Karpas-422 (cell line): ENCODE measurements around the gene FBLN5. TPM values are rescaled to one million over a fixed set of nuclear protein-coding genes. Genes with fewer than 3 reads are reported as not detected.
A peak's percentile ranks its signal among the peaks of the same experiment; 100 is the strongest.

ENCODE experiments used
- DNase-seq: peaks from one replicate; pipeline ENCODE4 v3.0.0-alpha.2; 2015
- H2AFZ ChIP-seq: fragments of 200-600 bp; sonication (generic); 2 replicates; pipeline ENCODE4 v1.6.1; 2014; ENCODE audit warnings: antibody characterized with exemption, low read length, mixed read lengths
- H3K27ac ChIP-seq: fragments of 200-600 bp; sonication (generic); 2 replicates; pipeline ENCODE4 v1.5.1; 2014; ENCODE audit warnings: mild to moderate bottlenecking, low read length, moderate library complexity
- H3K27me3 ChIP-seq: fragments of 200-600 bp; sonication (generic); 2 replicates; pipeline ENCODE4 v1.6.1; 2014; ENCODE audit warnings: low read length, mixed read lengths
- H3K36me3 ChIP-seq: fragments of 200-600 bp; sonication (generic); 2 replicates; pipeline ENCODE4 v1.6.1; 2014; ENCODE audit warnings: low read length, mixed read lengths; ENCODE audit not compliant: insufficient read depth
- H3K4me1 ChIP-seq: fragments of 200-600 bp; sonication (generic); 2 replicates; pipeline ENCODE4 v1.6.1; 2014; ENCODE audit warnings: mild to moderate bottlenecking, low read length, mixed read lengths
- H3K4me2 ChIP-seq: fragments of 200-600 bp; sonication (generic); 2 replicates; pipeline ENCODE4 v1.6.1; 2014; ENCODE audit warnings: low read length, low read depth, mild to moderate bottlenecking; ENCODE audit not compliant: poor library complexity, severe bottlenecking
- H3K4me3 ChIP-seq: fragments of 200-600 bp; sonication (generic); 2 replicates; pipeline ENCODE4 v1.5.1; 2014; ENCODE audit warnings: mild to moderate bottlenecking, antibody characterized with exemption, low read length, mixed read lengths
- H3K79me2 ChIP-seq: fragments of 200-600 bp; sonication (generic); 2 replicates; pipeline ENCODE4 v1.6.1; 2014; ENCODE audit warnings: mild to moderate bottlenecking, low read length, mixed read lengths
- H3K9ac ChIP-seq: fragments of 200-600 bp; sonication (generic); 2 replicates; pipeline ENCODE4 v1.6.0; 2014; ENCODE audit warnings: low read length
- H3K9me2 ChIP-seq: fragments of 200-600 bp; sonication (generic), shearing (Covaris generic); replicated peaks from 2 replicates; pipeline ENCODE4 v1.6.0; 2014; ENCODE audit warnings: mild to moderate bottlenecking, low read length, moderate library complexity; ENCODE audit not compliant: insufficient read depth
- H3K9me3 ChIP-seq: fragments of 300-700, 200-600 bp; sonication (generic); 2 replicates; pipeline ENCODE4 v1.6.1; 2014; ENCODE audit warnings: low read length, mixed read lengths
- H4K20me1 ChIP-seq: fragments of 200-600 bp; sonication (generic); 2 replicates; pipeline ENCODE4 v1.6.1; 2014; ENCODE audit warnings: mild to moderate bottlenecking, antibody characterized with exemption, low read length, low read depth; ENCODE audit not compliant: insufficient read depth
- total RNA-seq: library from RNA; depleted of rRNA; stranded (reverse); fragments of >200 nt; shearing (Covaris generic); gene quantifications from 2 replicates; pipeline ENCODE4 v1.2.3, GENCODE V29; 2014; ENCODE audit warnings: low replicate concordance

The FBLN5 gene
- total RNA-seq, 1 experiment from 2014 or later: not detected

DNA sequence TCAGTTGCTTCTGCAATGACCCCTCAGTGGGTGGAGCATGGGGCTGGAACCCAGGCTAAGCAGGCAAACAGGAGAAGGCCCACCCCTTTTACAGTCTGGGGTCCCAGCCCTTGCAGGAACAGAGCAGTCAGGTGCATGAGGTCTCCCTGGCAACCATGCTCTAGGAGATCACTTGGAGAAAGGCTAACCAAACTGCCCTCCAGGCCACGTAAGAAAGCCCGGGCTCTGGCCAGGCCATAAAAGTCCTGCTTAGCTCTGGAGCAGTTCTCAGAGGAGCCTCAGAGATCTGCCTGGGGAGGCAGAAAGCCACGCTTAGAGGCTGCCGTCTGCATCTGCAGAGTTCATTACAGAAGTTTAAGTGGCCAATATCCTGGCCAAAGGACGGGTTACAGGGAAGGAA is 65.1 kb downstream of the FBLN5 start:
- Histone ChIP-seq H3K36me3 (no peaks in the 10 kb centered on the region), H3K9ac (no peak overlapping the region), H3K4me3 (no peak overlapping the region), H3K4me2 (no peak overlapping the region), H4K20me1 (no peaks in the 10 kb centered on the region), H3K9me3 (no peaks in the 10 kb centered on the region), H3K9me2 (no peaks in the 10 kb centered on the region), H3K27me3 (no peaks in the 10 kb centered on the region), H2AFZ (no peak overlapping the region), H3K79me2 (no peaks in the 10 kb centered on the region), H3K4me1 (no peaks in the 10 kb centered on the region), H3K27ac (no peak overlapping the region)
- DNase-seq: no peak

DNA sequence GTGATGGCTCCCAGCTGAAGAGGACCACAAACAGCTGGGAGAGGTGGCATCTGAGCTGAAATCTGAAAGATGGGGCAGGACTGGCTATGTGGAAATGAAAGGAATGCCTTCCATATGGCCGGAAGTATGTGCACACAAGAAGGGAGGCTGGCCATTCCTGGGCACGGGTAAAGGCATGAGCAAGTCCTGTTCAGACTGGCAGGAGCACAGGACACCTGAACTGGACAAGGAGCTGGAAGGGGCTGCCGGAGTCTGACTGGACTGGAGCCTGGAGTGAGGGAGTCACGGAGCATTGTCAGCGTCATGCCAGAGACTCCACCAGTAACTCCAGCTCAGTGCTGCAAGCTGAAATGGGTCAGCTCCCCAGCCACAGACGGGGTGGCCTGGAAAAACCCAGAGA is 68.3 kb downstream of the FBLN5 start:
- no peaks in the 10 kb centered on the region for H3K4me1 ChIP-seq
- H2AFZ ChIP-seq: no peak overlapping the region
- H3K9me2 ChIP-seq: no peaks in the 10 kb centered on the region
- no peak overlapping the region for H3K27ac ChIP-seq
- no peaks in the 10 kb centered on the region for H3K9me3 ChIP-seq
- no peak overlapping the region for H3K9ac ChIP-seq
- no peaks in the 10 kb centered on the region for H3K36me3 ChIP-seq
- H3K4me3 ChIP-seq: no peak overlapping the region
- H4K20me1 ChIP-seq: no peaks in the 10 kb centered on the region
- no peak overlapping the region for H3K4me2 ChIP-seq
- no peak for DNase-seq
- no peaks in the 10 kb centered on the region for H3K79me2 ChIP-seq
- no peaks in the 10 kb centered on the region for H3K27me3 ChIP-seq

DNA sequence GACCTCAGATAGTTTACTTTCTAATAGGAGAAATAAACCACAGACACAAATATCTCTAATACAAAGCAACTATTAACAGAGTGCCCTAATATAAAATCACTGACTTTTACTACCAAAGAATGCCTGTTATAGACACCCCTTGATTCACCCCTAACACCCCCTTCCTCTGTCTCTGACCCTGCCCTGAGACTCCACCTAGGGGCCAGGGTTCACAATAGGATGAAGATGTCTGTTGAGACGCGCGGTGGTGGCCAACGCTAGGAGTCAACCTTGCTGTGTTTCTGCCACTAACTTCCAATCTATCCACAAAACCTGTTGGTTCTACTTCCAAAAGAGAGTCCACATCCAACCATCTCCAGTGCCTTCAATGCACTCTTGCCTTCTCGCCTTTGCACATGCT is 69.2 kb downstream of the FBLN5 start:
- no peaks in the 10 kb centered on the region for H3K4me1 ChIP-seq
- no peaks in the 10 kb centered on the region for H3K27me3 ChIP-seq
- H3K27ac ChIP-seq: no peak overlapping the region
- H3K36me3 ChIP-seq: no peaks in the 10 kb centered on the region
- no peak overlapping the region for H3K9ac ChIP-seq
- no peaks in the 10 kb centered on the region for H3K9me2 ChIP-seq
- no peak overlapping the region for H2AFZ ChIP-seq
- H3K4me3 ChIP-seq: no peak overlapping the region
- no peaks in the 10 kb centered on the region for H3K9me3 ChIP-seq
- H4K20me1 ChIP-seq: no peaks in the 10 kb centered on the region
- peak; percentile 56 for DNase-seq
- H3K79me2 ChIP-seq: no peaks in the 10 kb centered on the region
- no peak overlapping the region for H3K4me2 ChIP-seq

- DNase-seq: no peak
- Histone ChIP-seq H3K4me3 (no peak overlapping the region), H3K4me2 (no peak overlapping the region), H3K9me3 (no peaks in the 10 kb centered on the region), H3K4me1 (peaks cover 3% of the 10 kb centered on the region), H4K20me1 (no peaks in the 10 kb centered on the region), H3K27me3 (no peaks in the 10 kb centered on the region), H2AFZ (no peak overlapping the region), H3K27ac (no peak overlapping the region), H3K79me2 (no peaks in the 10 kb centered on the region), H3K36me3 (no peaks in the 10 kb centered on the region), H3K9me2 (no peaks in the 10 kb centered on the region), H3K9ac (no peak overlapping the region)
Observed at GRCh38 chr14:91877376-91877915, 70.0 kb downstream of the FBLN5 start.

- no peak overlapping the region for H3K27ac ChIP-seq
- H2AFZ ChIP-seq: no peak overlapping the region
- H3K9ac ChIP-seq: no peak overlapping the region
- no peaks in the 10 kb centered on the region for H3K9me2 ChIP-seq
- no peaks in the 10 kb centered on the region for H3K36me3 ChIP-seq
- no peak for DNase-seq
- H4K20me1 ChIP-seq: no peaks in the 10 kb centered on the region
- H3K79me2 ChIP-seq: no peaks in the 10 kb centered on the region
- no peak overlapping the region for H3K4me2 ChIP-seq
- H3K9me3 ChIP-seq: no peaks in the 10 kb centered on the region
- peaks cover 11% of the 10 kb centered on the region for H3K4me1 ChIP-seq
- no peak overlapping the region for H3K4me3 ChIP-seq
- H3K27me3 ChIP-seq: no peaks in the 10 kb centered on the region
Observed at GRCh38 chr14:91876492-91876891, 71.0 kb downstream of the FBLN5 start.

DNA sequence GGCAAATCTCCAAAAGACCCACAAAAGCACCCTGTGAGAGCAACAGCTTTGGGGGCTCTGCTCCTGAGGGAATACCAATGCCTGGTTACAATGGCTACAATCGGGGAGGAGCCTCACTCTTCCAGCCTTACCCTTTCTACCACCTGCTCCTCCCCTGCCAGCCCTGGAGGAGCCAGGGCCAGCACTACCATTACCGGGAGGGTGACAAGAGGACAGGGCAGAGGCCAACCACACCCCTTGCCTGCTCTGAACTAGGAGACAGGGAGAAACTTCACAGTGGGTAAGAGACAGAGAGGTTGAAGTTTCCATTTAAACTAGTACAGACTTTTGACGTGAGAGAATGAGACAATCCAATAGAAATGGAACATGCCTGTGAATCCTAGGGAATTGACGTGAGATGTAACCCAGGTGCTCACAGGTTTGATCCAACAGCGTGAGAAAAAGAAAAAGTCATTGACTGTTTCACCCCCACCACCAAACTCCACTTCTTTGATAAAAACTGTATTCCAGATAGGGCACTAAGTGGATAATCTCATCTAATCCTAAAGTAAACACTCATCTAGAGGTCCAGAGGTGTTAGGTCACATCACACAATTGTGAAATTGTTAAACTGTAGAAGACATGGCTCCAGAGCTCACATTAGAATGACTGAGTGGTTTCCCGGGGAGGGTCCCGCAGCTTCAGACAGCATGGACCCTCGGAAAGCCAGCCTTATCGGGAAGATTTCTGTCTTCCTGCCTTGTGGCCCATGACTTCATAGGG is 71.8 kb downstream of the FBLN5 start:
- H3K4me2 ChIP-seq: no peak overlapping the region
- H4K20me1 ChIP-seq: no peaks in the 10 kb centered on the region

DNA sequence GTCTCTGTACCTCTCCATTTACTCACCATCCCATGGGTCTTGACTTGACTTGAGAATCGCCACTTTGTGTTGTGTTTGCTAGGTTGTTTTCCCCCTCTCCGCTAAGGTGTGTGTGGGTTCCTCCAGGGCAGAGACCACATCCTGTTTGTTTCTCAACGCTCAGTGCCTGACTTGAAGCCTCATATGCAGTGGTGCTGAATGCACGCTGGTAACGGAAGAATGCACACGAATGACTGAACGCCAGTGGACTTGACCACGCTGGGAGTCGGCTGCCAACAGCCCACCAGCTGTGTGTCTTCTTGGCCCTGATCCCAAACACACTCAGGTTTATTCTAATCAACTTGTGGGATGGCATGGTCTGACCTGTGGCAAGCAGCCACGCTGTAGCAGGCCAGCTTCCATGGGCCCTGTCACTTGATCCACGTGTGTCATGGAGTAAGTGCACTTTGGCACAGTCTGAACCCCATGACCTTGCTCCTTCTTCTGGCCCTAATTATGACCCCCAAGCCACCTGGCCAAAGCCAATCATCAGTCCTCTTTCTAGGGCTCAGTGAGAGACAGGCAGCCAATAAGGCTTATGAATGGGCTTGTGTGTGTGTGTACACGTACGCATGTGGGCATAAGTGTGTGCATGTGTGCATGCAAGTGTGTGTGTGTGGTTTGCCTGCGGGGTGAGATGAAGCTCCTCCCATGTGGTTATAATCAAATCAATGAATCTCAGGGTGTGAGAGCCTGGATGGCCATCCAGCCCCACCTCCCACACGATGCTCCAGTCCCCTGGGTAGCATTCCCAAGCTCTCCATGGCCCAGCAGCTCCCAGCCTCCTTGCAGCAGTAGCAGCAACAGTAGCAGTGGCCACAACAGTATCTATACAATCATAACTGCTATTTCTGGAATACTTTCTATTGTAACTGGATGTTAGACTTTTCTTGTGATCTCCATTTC is 73.8 kb downstream of the FBLN5 start:
- Histone ChIP-seq H2AFZ (no peak overlapping the region), H3K79me2 (no peaks in the 10 kb centered on the region), H4K20me1 (no peaks in the 10 kb centered on the region), H3K36me3 (no peaks in the 10 kb centered on the region), H3K9me3 (no peaks in the 10 kb centered on the region), H3K4me1 (peaks cover 11% of the 10 kb centered on the region), H3K4me2 (no peak overlapping the region), H3K27ac (no peak overlapping the region), H3K9ac (no peak overlapping the region), H3K9me2 (no peaks in the 10 kb centered on the region), H3K27me3 (no peaks in the 10 kb centered on the region), H3K4me3 (no peak overlapping the region)
- DNase-seq: no peak

More for the DNA sequence above, 71.8 kb downstream of the FBLN5 start:
- no peak overlapping the region for H3K4me3 ChIP-seq
- no peaks in the 10 kb centered on the region for H3K9me3 ChIP-seq
- DNase-seq: no peak
- H3K4me1 ChIP-seq: peaks cover 11% of the 10 kb centered on the region
- no peak overlapping the region for H3K9ac ChIP-seq
- no peak overlapping the region for H3K27ac ChIP-seq
- no peaks in the 10 kb centered on the region for H3K9me2 ChIP-seq
- H3K36me3 ChIP-seq: no peaks in the 10 kb centered on the region
- H3K79me2 ChIP-seq: no peaks in the 10 kb centered on the region
- H3K27me3 ChIP-seq: no peaks in the 10 kb centered on the region
- H2AFZ ChIP-seq: no peak overlapping the region
